Activated T-cell treated with anti-CD3 and anti-CD28 coated beads for 1 hour (primary cell): ENCODE measurements around the gene QPCT.
A peak's percentile ranks its signal among the peaks of the same experiment; 100 is the strongest.
"Not testable (repeated sequence)": the region's sequence is repeated elsewhere in the genome, so short reads cannot be mapped to it uniquely, and the experiment has no call there.

ENCODE experiments used
- DNase-seq: peaks from one replicate; pipeline ENCODE4 v3.0.0-alpha.2; 2020; ENCODE audit warnings: low read depth

QPCT gene

GRCh38 chr2:37344453-37345361 lies at the start of gene QPCT:
QPCT (plus strand) TSS chr2:37344630; CDS start chr2:37344732, 102 bp downstream.
- peak; percentile 59 for DNase-seq

GRCh38 chr2:37294858-37295257 lies 49.6 kb upstream of the QPCT start:
- not testable (repeated sequence) for DNase-seq

GRCh38 chr2:37295469-37296073 lies 48.9 kb upstream of the QPCT start:
- no peak for DNase-seq

GRCh38 chr2:37297632-37298031 lies 46.8 kb upstream of the QPCT start:
- DNase-seq = no peak

- DNase-seq = no peak
Measured at GRCh38 chr2:37300146-37300545, 44.3 kb upstream of the QPCT start.

- no peak for DNase-seq
Measured at GRCh38 chr2:37300578-37300977, 43.9 kb upstream of the QPCT start.

- no peak for DNase-seq
Measured at GRCh38 chr2:37301408-37301807, 43.0 kb upstream of the QPCT start.

- DNase-seq = no peak
Measured at GRCh38 chr2:37302701-37303252, 41.7 kb upstream of the QPCT start.

GRCh38 chr2:37306024-37306423 lies 38.4 kb upstream of the QPCT start:
- DNase-seq = no peak

- DNase-seq = no peak
Measured at GRCh38 chr2:37307500-37307899, 36.9 kb upstream of the QPCT start.

GRCh38 chr2:37315364-37315763 lies 29.1 kb upstream of the QPCT start:
- no peak for DNase-seq

GRCh38 chr2:37316181-37316580 lies 28.2 kb upstream of the QPCT start:
- DNase-seq = no peak

GRCh38 chr2:37317746-37318145 lies 26.7 kb upstream of the QPCT start:
- DNase-seq = no peak

GRCh38 chr2:37318401-37318800 lies 26.0 kb upstream of the QPCT start:
- no peak for DNase-seq

GRCh38 chr2:37319754-37320609 lies 24.4 kb upstream of the QPCT start:
- no peak for DNase-seq

GRCh38 chr2:37321029-37321682 lies 23.3 kb upstream of the QPCT start:
- no peak for DNase-seq

- DNase-seq = no peak
Measured at GRCh38 chr2:37322368-37322767, 22.1 kb upstream of the QPCT start.

GRCh38 chr2:37323176-37323780 lies 21.2 kb upstream of the QPCT start:
- no peak for DNase-seq

GRCh38 chr2:37323781-37324535 lies 20.5 kb upstream of the QPCT start:
- DNase-seq = peak; percentile 30

GRCh38 chr2:37324536-37324785 lies 20.0 kb upstream of the QPCT start:
- peak; percentile 59 for DNase-seq
